ENCODE results near the gene HOOK2. TPM values are rescaled to one million over a fixed set of nuclear protein-coding genes. Genes with fewer than 3 reads are reported as not detected.

Gene HOOK2
- total and polyA plus RNA-seq, 2 of the 4 experiments (the other 2 are of a cell fraction), result 7.5 to 21.6 TPM

- Histone ChIP-seq H3K4me1 (ENCODE audit: control insufficient read depth, insufficient read depth, low read length) (peaks cover 3% of the 10 kb centered on the region; the same call in 1 of the 2 replicates), H2BK5ac (ENCODE audit: low read depth, low read length, poor library complexity, severe bottlenecking) (no peak overlapping the region), H3K9me3 (ENCODE audit: control insufficient read depth, insufficient read depth, low read length) (peaks cover 5% of the 10 kb centered on the region; the same call in 1 of the 2 replicates), H4K20me1 (ENCODE audit: insufficient read depth, low read length) (no peaks in the 10 kb centered on the region), H3K4me2 (ENCODE audit: low read depth, low read length) (no peak overlapping the region), H2AK5ac (ENCODE audit: low read depth, low read length) (no peak overlapping the region), H2AFZ (replicated peaks; ENCODE audit: low read length, poor library complexity) (no peak overlapping the region), H3K14ac (replicated peaks; ENCODE audit: low read depth, low read length) (no peak overlapping the region), H4K8ac (ENCODE audit: low read depth in 2 of 2, low read length in 2 of 2) (no peak overlapping the region), H4K5ac (ENCODE audit: low read depth, low read length) (no peak overlapping the region), H3K36me3 (ENCODE audit: control insufficient read depth, insufficient read depth, low read length) (peaks cover 29% of the 10 kb centered on the region), H2BK120ac (ENCODE audit: low read depth, low read length) (no peak overlapping the region), H2BK15ac (ENCODE audit: low read depth, low read length) (no peak overlapping the region), H4K91ac (ENCODE audit: insufficient read depth, low read depth, low read length) (no peak overlapping the region), H3K23ac (ENCODE audit: low read depth, low read length) (no peak overlapping the region), H3K9me1 (ENCODE audit: insufficient read depth, low read length) (no peaks in the 10 kb centered on the region), H3K4me3 (ENCODE audit: insufficient read depth, low read depth, low read length) (no peak overlapping the region), H3K79me1 (ENCODE audit: low read depth in 1 of 2, low read length in 2 of 2) (peaks cover 0 to 5% of the 10 kb centered on the region in 2 experiments; a peak in 1 of 4 replicates), H2AK9ac (replicated peaks; ENCODE audit: low read depth, low read length, poor library complexity) (no peak overlapping the region), H3K18ac (ENCODE audit: low read depth, low read length) (no peak overlapping the region), H3K9ac (ENCODE audit: low read depth, low read length) (no peak overlapping the region), H2BK20ac (ENCODE audit: low read depth, low read length) (no peak overlapping the region), H3K27ac (ENCODE audit: insufficient read depth, low read length) (no peak overlapping the region), H3K56ac (ENCODE audit: extremely low read depth, insufficient read depth, low read length) (no peak overlapping the region), H3K4ac (ENCODE audit: low read depth, low read length) (no peak overlapping the region), H3K27me3 (ENCODE audit: control insufficient read depth, insufficient read depth, low read length) (peaks cover 24% of the 10 kb centered on the region)
- intact Hi-C loops (cut with micrococcal nuclease) (no loop called here), dilution Hi-C loops (cut with HindIII; ENCODE audit: low sequenced_read_pairs, unreplicated experiment) (no loop called here), in situ Hi-C loops (cut with MboI; ENCODE audit: low sequenced_read_pairs) (no loop called here)
- no TSS peak for BruUV-seq (replicated peaks)
- DNase-seq (no peak), ATAC-seq (ENCODE audit: low read depth) (no peak)
- no CpG with 5 or more reads among the region's 6 CpGs for WGBS, 2 experiments (ENCODE audit: extremely low coverage in 2 of 2, insufficient read length in 1 of 2)
- ChIA-PET POLR2A (ENCODE audit: unreplicated experiment) (no interaction called here), CTCF (no interaction called here)
- no peak for TF ChIP-seq MAFK (IDR thresholded peaks at IDR 0.05; ENCODE audit: low read depth, low read length)
- TF ChIP-seq USF2 (IDR thresholded peaks at IDR 0.05; ENCODE audit: low read depth, low read length), result no peak
- TF ChIP-seq FOS (IDR thresholded peaks at IDR 0.05; ENCODE audit: low read depth, low read length), result no peak
- TF ChIP-seq RAD21 (IDR thresholded peaks at IDR 0.05; ENCODE audit: low read length), result no peak
- TF ChIP-seq NFE2L2 (IDR thresholded peaks at IDR 0.05; ENCODE audit: low read depth, low read length), result no peak
- no peak for TF ChIP-seq POLR2A (IDR thresholded peaks at IDR 0.05; ENCODE audit: low read depth, low read length)
- TF ChIP-seq RFX5 (IDR thresholded peaks at IDR 0.05; ENCODE audit: low read depth, low read length), result no peak
- TF ChIP-seq MAZ (IDR thresholded peaks at IDR 0.05; ENCODE audit: borderline replicate concordance, low read depth, low read length), result no peak
- TF ChIP-seq CEBPB (IDR thresholded peaks at IDR 0.05; ENCODE audit: low read depth, low read length), result no peak
- TF ChIP-seq CHD1 (IDR thresholded peaks at IDR 0.05; ENCODE audit: low read depth, low read length), result no peak
- no peak for TF ChIP-seq ELK1 (IDR thresholded peaks at IDR 0.05; ENCODE audit: borderline replicate concordance, low read depth, low read length)
- no peak for TF ChIP-seq SMC3 (IDR thresholded peaks at IDR 0.05; ENCODE audit: low read depth, low read length)
- TF ChIP-seq MXI1 (IDR thresholded peaks at IDR 0.05; ENCODE audit: borderline replicate concordance, low read depth, low read length), result no peak
- no peak for TF ChIP-seq BHLHE40 (IDR thresholded peaks at IDR 0.05; ENCODE audit: low read depth, low read length)
- no peak for TF ChIP-seq RCOR1 (IDR thresholded peaks at IDR 0.05; ENCODE audit: insufficient replicate concordance, low read length)
Observed at GRCh38 chr19:12748489-12748888, 26.9 kb downstream of the HOOK2 start.
